GM21825 (cell line): ENCODE data around the gene SAP30BP.

ENCODE experiments used
- ATAC-seq: cut with Tn5 transposase; IDR thresholded peaks from one replicate; pipeline ENCODE4 v1.9.1; 2021; ENCODE audit warnings: mild to moderate bottlenecking, moderate library complexity; ENCODE audit not compliant: unreplicated experiment

SAP30BP gene

GRCh38 chr17:75755990-75756389 is 88.9 kb downstream of the SAP30BP start:
- ATAC-seq: no peak

GRCh38 chr17:75756451-75757085 is 89.4 kb downstream of the SAP30BP start:
- no peak for ATAC-seq

- no peak for ATAC-seq
Observed at GRCh38 chr17:75757086-75757681, 90.0 kb downstream of the SAP30BP start.
